H1 (cell line): ENCODE data around the gene UBE2G2. TPM values are rescaled to one million over a fixed set of nuclear protein-coding genes. Genes with fewer than 3 reads are reported as not detected.
A peak's percentile ranks its signal among the peaks of the same experiment; 100 is the strongest.

Experiments used
- CTCF ChIA-PET: fragments of 300-600 bp; sonication (Branson Sonifier 250); formaldehyde crosslinking; loops from one replicate; lab custom pipeline; 2021; ENCODE audit not compliant: partially characterized antibody; lab: Charles Lee
- POLR2A ChIA-PET: fragments of 300-600 bp; sonication (Branson Sonifier 250); formaldehyde crosslinking; loops from one replicate; lab custom pipeline; 2021; ENCODE audit warnings: inconsistent platforms; ENCODE audit not compliant: partially characterized antibody; lab: Charles Lee
- DNase-seq, 2 experiments: peaks; one replicate each; pipeline versions ENCODE4 v3.0.0 to v3.0.0-alpha.2; 2010 to 2022; ENCODE audit warnings: low spot score in 2 of 2, low read depth in 1 of 2, mixed read lengths in 1 of 2
- FAIRE-seq: peaks from 2 replicates; lab custom pipeline; 2011; peaks lifted over from hg19 to GRCh38; lab: Jason Lieb, UNC
- H2AFZ ChIP-seq: 2 replicates; pipeline ENCODE4 v1.8.1; 2012; ENCODE audit warnings: low read length, inconsistent platforms
- H2AK5ac ChIP-seq: 2 replicates; pipeline ENCODE4 v1.6.1; 2013; ENCODE audit warnings: low read depth, low read length
- H2BK120ac ChIP-seq: replicated peaks from 2 replicates; pipeline ENCODE3; 2013; ENCODE audit warnings: low read depth, low read length, inconsistent platforms
- H2BK12ac ChIP-seq: 2 replicates; pipeline ENCODE4 v1.6.1; 2013; ENCODE audit warnings: low read depth, low read length
- H2BK15ac ChIP-seq: 2 replicates; pipeline ENCODE4 v1.6.1; 2013; ENCODE audit warnings: low read length
- H2BK20ac ChIP-seq: 2 replicates; pipeline ENCODE4 v1.6.1; 2013; ENCODE audit warnings: low read length
- H2BK5ac ChIP-seq: 2 replicates; pipeline ENCODE4 v1.6.1; 2013; ENCODE audit warnings: low read depth, low read length
- H3K14ac ChIP-seq: 2 replicates; pipeline ENCODE4 v1.6.1; 2013; ENCODE audit warnings: inconsistent platforms; ENCODE audit not compliant: insufficient read length
- H3K18ac ChIP-seq: 2 replicates; pipeline ENCODE4 v1.6.1; 2013; ENCODE audit warnings: low read length; ENCODE audit errors: extremely low read depth
- H3K23ac ChIP-seq: 2 replicates; pipeline ENCODE4 v1.6.1; 2013; ENCODE audit warnings: inconsistent platforms; ENCODE audit not compliant: insufficient read length
- H3K23me2 ChIP-seq: 2 replicates; pipeline ENCODE4 v1.6.1; 2013; ENCODE audit warnings: low read depth, low read length
- H3K27ac ChIP-seq: 2 replicates; pipeline ENCODE4 v1.6.1; 2011; ENCODE audit warnings: low read depth, low read length, inconsistent platforms
- H3K27me3 ChIP-seq, 4 experiments: replicated peaks in 1 of 4; 1 replicate in 1 of 4; 2 replicates in 3 of 4; pipeline versions ENCODE4 v1.6.1 to v1.8.1; 2011 to 2013; ENCODE audit warnings: low read length in 3 of 4, mild to moderate bottlenecking in 3 of 4, inconsistent platforms in 2 of 4, mixed read lengths in 2 of 4, moderate library complexity in 1 of 4; ENCODE audit not compliant: control insufficient read depth in 3 of 4, insufficient read depth in 3 of 4; ENCODE audit errors: extremely low read depth in 1 of 4
- H3K36me3 ChIP-seq, 4 experiments: 2 replicates each; pipeline versions ENCODE4 v1.6.1 to v1.8.1; 2011 to 2013; ENCODE audit warnings: mild to moderate bottlenecking in 4 of 4, low read length in 3 of 4, moderate library complexity in 2 of 4, control low read depth in 1 of 4, inconsistent platforms in 1 of 4; ENCODE audit not compliant: insufficient read depth in 4 of 4, control insufficient read depth in 2 of 4
- H3K4ac ChIP-seq: replicated peaks from 2 replicates; pipeline ENCODE3; 2013; ENCODE audit warnings: low read length, low read depth, mixed read lengths, inconsistent platforms; ENCODE audit not compliant: insufficient read length
- H3K4me1 ChIP-seq, 4 experiments: replicated peaks in 1 of 4; 1 replicate in 1 of 4; 2 replicates in 3 of 4; pipeline versions ENCODE4 v1.6.1 to v1.8.1; 2011 to 2013; ENCODE audit warnings: low read length in 3 of 4, inconsistent platforms in 2 of 4, mixed read lengths in 1 of 4; ENCODE audit not compliant: insufficient read depth in 4 of 4, control insufficient read depth in 3 of 4
- H3K4me2 ChIP-seq, 2 experiments: 2 replicates each; pipeline versions ENCODE4 v1.6.1 to v1.8.1; 2011 to 2013; ENCODE audit warnings: low read depth in 2 of 2, low read length in 2 of 2, control low read depth in 1 of 2, inconsistent platforms in 1 of 2, mild to moderate bottlenecking in 1 of 2; ENCODE audit not compliant: insufficient read depth in 1 of 2
- H3K4me3 ChIP-seq, 4 experiments: fragments of 200-600, 300-600 bp in 1 of 4; sonication (generic), shearing (Covaris generic), sonication (Bioruptor Twin) in 1 of 4; 2 replicates each; pipeline versions ENCODE4 v1.5.1 to v1.8.1; 2011 to 2016; ENCODE audit warnings: low read length in 4 of 4, low read depth in 3 of 4, control low read depth in 2 of 4, inconsistent platforms in 2 of 4, mild to moderate bottlenecking in 2 of 4, mixed read lengths in 1 of 4, moderate library complexity in 1 of 4; ENCODE audit not compliant: insufficient read depth in 2 of 4; ENCODE audit errors: extremely low read depth in 1 of 4
- H3K56ac ChIP-seq: replicated peaks from 2 replicates; pipeline ENCODE3; 2013; ENCODE audit warnings: low read depth, mild to moderate bottlenecking, mixed read lengths, low read length, inconsistent platforms; ENCODE audit not compliant: insufficient read length
- H3K79me1 ChIP-seq: 2 replicates; pipeline ENCODE4 v1.6.1; 2013; ENCODE audit warnings: low read depth, low read length, control low read depth
- H3K79me2 ChIP-seq, 2 experiments: 2 replicates each; pipeline versions ENCODE4 v1.6.1 to v1.8.1; 2012 to 2013; ENCODE audit warnings: low read length in 2 of 2, mild to moderate bottlenecking in 2 of 2, inconsistent platforms in 1 of 2; ENCODE audit not compliant: insufficient read depth in 2 of 2, control insufficient read depth in 1 of 2
- H3K9ac ChIP-seq, 4 experiments: replicated peaks in 1 of 4; 1 replicate in 1 of 4; 2 replicates in 3 of 4; pipeline versions ENCODE4 v1.6.1 to v1.8.1; 2011 to 2013; ENCODE audit warnings: low read depth in 3 of 4, low read length in 3 of 4, control low read depth in 2 of 4, mild to moderate bottlenecking in 2 of 4, moderate library complexity in 2 of 4, inconsistent platforms in 1 of 4; ENCODE audit errors: extremely low read depth in 1 of 4
- H3K9me3 ChIP-seq, 2 experiments: 2 replicates each; pipeline versions ENCODE4 v1.6.1 to v1.8.1; 2012 to 2013; ENCODE audit warnings: mild to moderate bottlenecking in 2 of 2, moderate library complexity in 2 of 2, control low read depth in 1 of 2, inconsistent platforms in 1 of 2, low read depth in 1 of 2, low read length in 1 of 2, mixed read lengths in 1 of 2; ENCODE audit not compliant: insufficient read depth in 2 of 2
- H4K20me1 ChIP-seq, 2 experiments: replicated peaks in 1 of 2; 2 replicates each; pipeline versions ENCODE3 to v1.8.1; 2011 to 2013; ENCODE audit warnings: inconsistent platforms in 2 of 2, low read length in 2 of 2, mild to moderate bottlenecking in 1 of 2; ENCODE audit not compliant: insufficient read depth in 2 of 2, control insufficient read depth in 1 of 2
- H4K5ac ChIP-seq: 2 replicates; pipeline ENCODE4 v1.6.1; 2013; ENCODE audit warnings: low read length, low read depth, mixed read lengths, inconsistent platforms; ENCODE audit not compliant: insufficient read length
- H4K8ac ChIP-seq: 2 replicates; pipeline ENCODE4 v1.8.0; 2013; ENCODE audit warnings: mild to moderate bottlenecking, moderate library complexity, low read length, inconsistent platforms; ENCODE audit not compliant: insufficient read depth; ENCODE audit errors: extremely low read depth
- H4K91ac ChIP-seq: replicated peaks from 2 replicates; pipeline ENCODE3; 2013; ENCODE audit warnings: low read length, mixed read lengths, inconsistent platforms; ENCODE audit not compliant: insufficient read length
- ASH2L ChIP-seq: fragments of 200-600, 300-600 bp; sonication (generic); IDR thresholded peaks from one replicate; pipeline ENCODE4 v1.7.1; 2017; ENCODE audit warnings: low read length
- ATF2 ChIP-seq: IDR thresholded peaks from 2 replicates; pipeline ENCODE4 v1.6.1; 2012; ENCODE audit warnings: low read length, inconsistent platforms
- ATF3 ChIP-seq: IDR thresholded peaks from 2 replicates; pipeline ENCODE4 v1.6.1; 2011; ENCODE audit warnings: low read depth, mild to moderate bottlenecking, low read length; ENCODE audit not compliant: insufficient read depth
- CBX5 ChIP-seq: fragments of 300-800, 300-1000 bp; sonication (generic); IDR thresholded peaks from 2 replicates; pipeline ENCODE4 v1.7.1; 2016; ENCODE audit warnings: antibody characterized with exemption, low read length, low read depth
- CHD2 ChIP-seq: IDR thresholded peaks from 2 replicates; pipeline ENCODE4 v1.6.1; 2012; ENCODE audit warnings: low read length, improper control_type of control experiment
- MAX ChIP-seq: IDR thresholded peaks from 2 replicates; pipeline ENCODE4 v1.6.1; 2012; ENCODE audit warnings: inconsistent platforms
- POU5F1 ChIP-seq: IDR thresholded peaks from 2 replicates; pipeline ENCODE4 v1.6.1; 2011; ENCODE audit warnings: low read depth, mild to moderate bottlenecking, low read length, moderate library complexity
- RFX5 ChIP-seq: IDR thresholded peaks from 2 replicates; pipeline ENCODE4 v1.6.1; 2011; ENCODE audit warnings: low read depth, low read length, improper control_type of control experiment, borderline replicate concordance
- TBP ChIP-seq: IDR thresholded peaks from 2 replicates; pipeline ENCODE4 v1.6.1; 2011; ENCODE audit warnings: low read depth, low read length, improper control_type of control experiment
- WGBS, 2 experiments: shearing (Covaris generic) in 1 of 2; methylation state at CpG; one replicate each; pipeline versions ENCODE4 v1.1.6 to v1.1.7; 2013 to 2015; ENCODE audit warnings: low lambda C conversion rate in 2 of 2, mixed read lengths in 2 of 2, inconsistent platforms in 1 of 2, low coverage in 1 of 2, missing lambda C conversion rate in 1 of 2; ENCODE audit not compliant: insufficient replicate concordance in 2 of 2, insufficient coverage in 1 of 2, insufficient read length in 1 of 2; ENCODE audit errors: extremely low coverage in 1 of 2, missing lambda C conversion rate in 1 of 2; 5-methylcytosine and 5-hydroxymethylcytosine counted together
- polyA plus RNA-seq, 7 experiments: library from polyadenylated mRNA; depleted of rRNA in 3 of 7; stranded (reverse) in 5 of 7; unstranded in 2 of 7; fragments of >200 nt in 5 of 7; fragments of 200-250 nt in 2 of 7; gene quantifications; 1 replicate in 5 of 7; 2 replicates in 1 of 7; 4 replicates in 1 of 7; pipeline versions ENCODE4 v1.2.1 to v1.2.3, GENCODE V29; 2011 to 2013; ENCODE audit warnings: missing spikeins in 2 of 7, mixed read lengths in 2 of 7
- total RNA-seq: library from RNA; stranded (reverse); fragmentation: NEBNext Ultra II Directional; extraction: Animal tissue kit (Norgen Biotek cat#: 25700); gene quantifications from 2 replicates; pipeline ENCODE4 v1.2.1, GENCODE V29; 2021

UBE2G2 gene
- total and polyA plus RNA-seq, 2 of the 8 experiments (the other 6 are each of a cell fraction or from before 2014, with no cell fraction given), result 96.3 to 101 TPM

- H4K91ac ChIP-seq, result peak overlapping the region; percentile 66
- H3K14ac ChIP-seq, result no peak overlapping the region
- no peaks in the 10 kb centered on the region for H3K79me2 ChIP-seq
- no peak overlapping the region for H3K18ac ChIP-seq
- H3K56ac ChIP-seq, result no peak overlapping the region
- H3K23ac ChIP-seq, result no peak overlapping the region
- peaks cover 0 to 16% (median 4%) of the 10 kb centered on the region in 4 experiments; a peak in 5 of 7 replicates for H3K4me1 ChIP-seq
- 83% methylated on average over 26 of the region's 27 CpGs; no CpG with 5 or more reads in 1 of the 2 experiments for WGBS, 2 experiments
- H3K4ac ChIP-seq, result no peak overlapping the region
- DNase-seq (no peak), FAIRE-seq (no peak)
- H2BK5ac ChIP-seq, result no peak overlapping the region
- no peak overlapping the region; a peak in 1 of 7 replicates for H3K9ac ChIP-seq
- no peak overlapping the region for H3K27ac ChIP-seq
- H3K9me3 ChIP-seq, result no peaks in the 10 kb centered on the region; a peak in 1 of 4 replicates
- H2AK5ac ChIP-seq, result no peak overlapping the region
- POLR2A ChIA-PET, result interaction anchor here (0.6 to 2.3 kb wide), 4 partner anchors 14 to 848 kb away, joined by 3 to 5 read pairs (median 4); no protein-coding TSS in a partner anchor
- no peak overlapping the region for H4K5ac ChIP-seq
- CTCF ChIA-PET, result interaction anchor here (0.8 to 1.3 kb wide), 7 partner anchors 12 to 438 kb away, joined by 3 to 6 read pairs (median 3); partner anchors contain the start of gene PTTG1IP
- peak overlapping the region; percentile 40 to 57 for H3K4me2 ChIP-seq
- peak overlapping the region; percentile 64; the same call in 1 of the 2 replicates for H2BK20ac ChIP-seq
- no peak overlapping the region for H2BK120ac ChIP-seq
- H2BK12ac ChIP-seq, result no peak overlapping the region
- peaks cover 3% of the 10 kb centered on the region; the same call in 1 of the 2 replicates for H3K23me2 ChIP-seq
- H2BK15ac ChIP-seq, result no peak overlapping the region; the same call in 1 of the 2 replicates
- no peaks in the 10 kb centered on the region; the same call in 1 of the 2 replicates for H3K79me1 ChIP-seq
- H4K20me1 ChIP-seq, result peaks cover 0 to 4% of the 10 kb centered on the region in 2 experiments
- H2AFZ ChIP-seq, result no peak overlapping the region
- no peak overlapping the region for H4K8ac ChIP-seq
- H3K27me3 ChIP-seq, result no peaks in the 10 kb centered on the region
- peak overlapping the region in 2 of 4 experiments; percentile 10 to 53; a peak in 3 of 8 replicates for H3K4me3 ChIP-seq
- no peak for TF ChIP-seq POU5F1
- no peak for TF ChIP-seq RFX5
- no peak for TF ChIP-seq CHD2
- no peak for TF ChIP-seq ATF3
- TF ChIP-seq TBP, result no peak
- TF ChIP-seq CBX5, result no peak
- no peak for TF ChIP-seq ATF2
- no peak for TF ChIP-seq ASH2L
- no peak for TF ChIP-seq MAX
- H3K36me3 ChIP-seq, result peaks cover 14 to 23% (median 20%) of the 10 kb centered on the region in 4 experiments; a peak in 6 of 8 replicates
Measured at GRCh38 chr21:44846485-44847260, 45.1 kb upstream of the UBE2G2 start.
